NCI-H446 treated with DMSO at 0.1 percent for 48 hours (cell line): ENCODE measurements around the gene FHL1.
"Not testable (repeated sequence)": the region's sequence is repeated elsewhere in the genome, so short reads cannot be mapped to it uniquely, and the experiment has no call there.

Source experiments
- DNase-seq: peaks from one replicate; lab custom pipeline; 2025; lab: John Stamatoyannopoulos, UW

Gene FHL1

DNA sequence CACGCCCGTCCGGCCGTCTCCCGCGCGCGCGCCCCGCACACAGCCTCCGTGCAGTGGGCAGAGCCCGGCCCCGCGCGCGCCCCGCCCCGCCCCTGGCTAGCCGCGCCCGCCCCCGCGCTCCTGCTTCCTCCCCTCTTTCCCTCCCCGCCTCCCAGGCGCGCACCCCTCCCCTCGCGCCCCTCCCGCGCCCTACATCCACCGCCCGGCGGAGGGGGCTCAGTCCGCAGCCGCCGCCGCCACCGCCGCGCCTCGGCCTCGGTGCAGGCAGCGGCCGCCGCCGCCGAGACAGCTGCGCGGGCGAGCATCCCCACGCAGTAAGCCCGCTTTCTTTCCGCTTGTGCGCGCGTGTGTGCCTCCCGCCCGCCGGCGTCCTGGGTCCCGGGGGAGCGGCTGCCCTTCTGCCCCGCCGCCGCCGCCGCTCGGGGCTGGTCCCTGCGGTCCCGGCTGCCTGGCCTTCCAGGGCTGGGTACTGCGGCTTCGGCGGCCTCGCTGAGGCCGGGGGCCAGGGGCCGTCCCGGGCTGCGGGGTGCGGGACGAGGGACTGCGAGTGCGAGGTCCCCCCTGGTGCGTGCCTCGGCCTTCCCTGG, at the start of gene FHL1:
TSS of gene FHL1 (plus strand) at position 219 of the 587 bp plus-strand sequence.
- no peak for DNase-seq

GRCh38 chrX:136097871-136098805, 49.2 kb upstream of the FHL1 start:
- DNase-seq: no peak

- DNase-seq: no peak
Observed at GRCh38 chrX:136104936-136105335, 42.4 kb upstream of the FHL1 start.

DNA sequence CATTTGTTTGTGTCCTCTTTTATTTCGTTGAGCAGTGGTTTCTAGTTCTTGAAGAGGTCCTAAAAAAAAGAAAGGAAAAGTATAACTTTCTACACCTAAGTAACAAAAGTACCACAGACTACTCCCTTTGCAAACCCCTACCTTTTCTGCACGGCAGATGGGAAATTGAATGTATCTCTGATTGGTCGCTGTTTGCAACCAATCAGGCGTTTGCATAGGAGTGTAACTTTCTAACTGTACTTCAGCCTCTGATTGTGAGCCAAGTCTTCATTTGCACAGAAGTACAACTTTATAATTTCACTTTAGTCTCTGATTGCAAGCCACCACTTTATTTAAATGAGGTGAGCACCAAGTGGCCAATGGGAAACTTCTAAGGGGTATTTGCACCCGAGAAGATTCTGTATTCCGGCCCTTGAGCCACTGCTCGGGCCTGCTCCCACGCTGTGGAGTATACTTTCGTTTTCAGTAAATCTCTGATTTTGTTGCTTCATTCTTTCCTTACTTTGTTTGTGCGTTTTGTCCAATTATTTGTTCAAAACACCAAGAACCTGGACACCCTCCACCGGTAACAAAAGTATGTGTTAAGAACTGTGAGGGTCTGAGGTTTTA, 40.3 kb upstream of the FHL1 start:
- DNase-seq: no peak

GRCh38 chrX:136108905-136109304, 38.4 kb upstream of the FHL1 start:
- not testable (repeated sequence) for DNase-seq

GRCh38 chrX:136112286-136112685, 35.0 kb upstream of the FHL1 start:
- DNase-seq: no peak

GRCh38 chrX:136112778-136113177, 34.6 kb upstream of the FHL1 start:
- DNase-seq: no peak

GRCh38 chrX:136115126-136115903, 32.0 kb upstream of the FHL1 start:
- DNase-seq: no peak

DNA sequence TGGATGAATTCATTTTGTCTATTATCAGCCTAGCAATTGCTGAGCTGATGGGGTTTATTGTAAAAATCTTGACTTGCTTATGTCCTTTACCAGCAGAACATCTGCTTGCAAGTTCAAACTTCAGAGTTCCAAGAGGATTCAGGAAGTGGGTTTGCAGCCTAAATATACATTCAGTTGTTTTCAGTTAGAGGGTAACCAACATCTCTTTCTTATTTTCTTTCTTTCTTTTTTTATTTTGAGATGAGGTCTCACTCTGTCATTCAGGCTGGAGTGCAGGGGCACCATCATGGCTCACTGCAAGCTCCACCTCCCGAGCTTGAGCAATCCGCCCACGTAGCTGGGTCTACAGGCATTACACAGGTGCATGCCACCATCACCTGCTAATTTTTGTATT, 31.4 kb upstream of the FHL1 start:
- DNase-seq: no peak

GRCh38 chrX:136121788-136122187, 25.5 kb upstream of the FHL1 start:
- no peak for DNase-seq

GRCh38 chrX:136122207-136122606, 25.1 kb upstream of the FHL1 start:
- DNase-seq: no peak

DNA sequence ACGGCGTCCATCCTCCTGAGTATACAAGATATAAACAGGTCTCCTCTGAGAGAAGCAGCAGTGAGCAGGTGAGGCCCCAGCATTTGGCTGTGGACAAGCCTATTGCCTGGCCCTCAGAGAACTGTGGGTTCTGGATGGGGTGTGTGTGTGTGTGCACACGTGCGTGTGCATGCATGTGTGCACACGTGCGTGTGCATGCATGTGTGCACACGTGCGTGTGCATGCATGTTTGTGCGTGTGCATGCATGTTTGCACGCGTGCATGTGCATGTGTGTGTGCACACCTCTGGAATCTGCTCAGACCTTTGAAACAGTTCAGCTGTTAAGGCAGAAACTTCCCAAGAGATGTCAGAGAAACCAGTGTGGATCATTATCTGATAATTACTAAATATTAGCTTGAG, 22.2 kb upstream of the FHL1 start:
- DNase-seq: no peak

GRCh38 chrX:136126371-136126770, 21.0 kb upstream of the FHL1 start:
- no peak for DNase-seq

DNA sequence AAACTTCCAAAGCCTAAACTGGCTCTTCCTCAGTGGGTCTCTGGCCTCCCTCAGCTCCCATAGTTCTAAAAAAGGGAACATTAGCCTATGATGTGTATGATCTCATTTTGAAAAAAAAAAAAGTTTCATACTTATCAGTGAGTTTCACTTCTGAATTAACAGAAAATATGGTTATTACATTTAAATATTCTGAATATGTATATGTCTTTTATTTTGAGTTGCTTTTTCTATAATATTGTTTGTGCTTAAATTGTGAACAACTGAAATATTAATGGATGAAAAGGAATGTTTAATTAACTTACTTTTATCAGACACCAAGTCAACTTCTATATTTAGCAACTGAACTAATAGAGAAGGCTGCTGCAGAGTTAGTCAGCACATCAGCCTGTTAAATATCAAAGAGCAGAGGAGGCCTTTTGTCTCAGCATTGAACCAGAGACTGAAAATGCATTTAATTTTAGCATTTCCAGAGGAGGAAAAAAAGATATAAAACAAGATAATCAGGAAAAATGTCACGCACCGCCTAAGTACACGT, 20.4 kb upstream of the FHL1 start:
- DNase-seq: no peak

GRCh38 chrX:136128743-136129142, 18.6 kb upstream of the FHL1 start:
- no peak for DNase-seq

GRCh38 chrX:136130931-136131833, 16.2 kb upstream of the FHL1 start:
- DNase-seq: no peak

DNA sequence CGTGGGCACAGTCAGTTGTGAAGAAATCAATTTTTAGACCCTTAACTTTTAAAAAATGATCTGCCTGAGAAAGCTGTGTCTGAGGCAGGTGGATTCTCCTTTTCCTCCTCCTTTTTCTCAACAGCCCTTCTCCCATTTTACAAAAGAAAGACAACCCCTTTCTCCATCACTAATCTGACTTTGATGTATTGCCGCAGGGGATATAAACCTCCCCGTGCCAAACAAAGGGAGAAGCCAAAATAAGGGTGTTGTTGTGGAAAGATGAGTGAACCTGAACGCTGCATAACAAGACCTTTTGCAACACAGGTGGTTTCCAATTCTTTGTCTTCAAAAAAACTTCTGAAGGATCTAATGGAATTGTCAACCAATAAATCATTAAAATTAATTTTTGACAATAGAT, 8.4 kb upstream of the FHL1 start:
- DNase-seq: no peak

DNA sequence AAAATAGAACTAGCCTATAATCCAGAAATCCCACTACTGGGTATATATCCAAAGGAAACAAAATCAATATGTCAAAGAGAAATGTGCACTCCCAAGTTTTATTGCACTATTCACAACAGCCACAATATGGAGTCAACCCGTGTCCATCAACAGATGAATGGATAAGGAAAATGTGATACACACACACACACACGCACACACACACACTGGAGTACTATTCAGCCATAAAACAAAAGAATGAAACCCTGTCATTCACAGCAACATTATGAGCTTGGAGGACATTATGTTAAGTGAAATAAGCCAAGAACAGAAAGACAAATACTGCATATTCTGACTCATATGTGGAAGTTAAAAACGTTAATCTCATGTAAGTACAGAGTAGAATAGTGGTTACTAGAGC, 5.8 kb upstream of the FHL1 start:
- no peak for DNase-seq

DNA sequence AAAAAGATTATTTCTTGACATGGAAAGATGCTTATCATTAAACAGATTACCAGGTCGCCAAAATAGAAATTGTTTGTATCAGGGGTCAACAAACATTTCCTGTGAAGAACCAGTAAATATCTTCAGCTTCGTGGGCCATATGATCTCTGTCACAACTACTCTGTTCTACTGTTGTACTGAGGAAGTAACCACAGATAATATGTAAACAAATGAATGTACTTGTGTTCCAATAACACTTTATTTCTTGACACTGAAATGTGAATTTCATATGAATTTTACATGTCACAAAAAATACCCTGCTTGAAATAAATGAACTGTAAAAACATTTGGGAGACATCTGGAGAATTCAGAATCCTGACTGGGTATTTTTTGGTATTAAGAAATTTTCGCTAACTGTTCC, 4.7 kb upstream of the FHL1 start:
- no peak for DNase-seq

DNA sequence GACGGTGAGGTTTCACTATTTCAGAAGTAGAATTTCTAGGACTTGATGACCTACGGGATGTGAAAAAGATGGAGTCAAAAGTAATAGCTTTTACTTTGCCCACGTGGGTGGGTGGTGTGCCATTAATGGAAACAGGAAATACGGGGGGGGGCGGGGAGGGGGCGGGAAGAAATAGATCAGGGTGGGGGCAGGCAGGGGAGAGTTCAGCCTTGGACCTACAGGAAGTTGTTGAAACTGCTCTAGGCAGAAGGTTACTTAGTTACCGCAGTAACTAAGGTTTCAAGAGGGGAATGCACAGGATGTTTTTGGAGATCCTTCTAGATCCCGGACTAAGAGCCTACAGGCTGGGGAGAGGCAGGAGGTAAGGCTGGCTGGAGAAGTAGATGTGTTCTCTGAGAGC, 3.6 kb upstream of the FHL1 start:
- DNase-seq: no peak
